Measurements from ENCODE around the gene MSLN.

MSLN gene

DNA sequence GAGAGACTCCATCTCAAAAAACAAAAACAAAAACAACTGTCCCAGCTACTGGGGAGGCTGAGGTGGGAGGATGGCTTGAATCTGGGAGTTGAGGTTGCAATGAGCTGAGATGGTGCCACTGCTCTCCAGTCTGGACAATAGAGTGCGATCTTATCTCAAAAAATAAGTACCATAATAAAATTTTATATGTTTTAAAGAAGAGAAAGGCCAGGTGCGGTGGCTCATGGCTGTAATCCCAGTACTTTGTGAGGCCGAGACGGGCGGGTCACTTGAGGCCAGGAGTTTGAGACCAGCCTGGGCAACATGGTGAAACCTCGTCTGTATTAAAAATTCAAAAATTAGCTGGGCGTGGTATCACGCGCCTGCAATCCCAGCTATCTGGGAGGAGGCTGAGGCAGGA lies 16.3 kb downstream of the MSLN start:
- no peak for DNase-seq (ENCODE audit: low read depth)

GRCh38 chr16:777826-778225 lies 17.3 kb downstream of the MSLN start:
- no peak for DNase-seq (ENCODE audit: low read depth)

DNA sequence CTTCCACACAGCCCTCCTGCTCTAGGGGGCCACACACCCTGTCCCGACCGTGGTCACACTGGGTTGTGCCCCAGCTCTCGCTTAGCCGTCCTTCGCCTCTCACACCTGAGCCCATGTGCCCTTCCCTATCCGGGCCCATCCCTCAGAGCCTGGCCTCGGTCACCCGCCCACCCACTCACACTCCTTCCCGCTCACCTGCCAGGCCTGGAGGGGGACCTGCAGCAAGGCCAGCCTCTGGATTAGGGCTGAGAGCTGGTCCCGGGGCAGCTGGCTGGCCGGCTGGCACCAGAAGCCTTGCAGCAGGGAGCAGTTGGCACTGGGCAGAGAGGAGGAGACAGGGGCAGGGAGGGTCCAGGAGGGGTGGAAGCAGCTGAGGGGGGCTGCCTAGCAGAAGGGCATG lies 17.9 kb downstream of the MSLN start:
- no peak for DNase-seq (ENCODE audit: low read depth)

DNA sequence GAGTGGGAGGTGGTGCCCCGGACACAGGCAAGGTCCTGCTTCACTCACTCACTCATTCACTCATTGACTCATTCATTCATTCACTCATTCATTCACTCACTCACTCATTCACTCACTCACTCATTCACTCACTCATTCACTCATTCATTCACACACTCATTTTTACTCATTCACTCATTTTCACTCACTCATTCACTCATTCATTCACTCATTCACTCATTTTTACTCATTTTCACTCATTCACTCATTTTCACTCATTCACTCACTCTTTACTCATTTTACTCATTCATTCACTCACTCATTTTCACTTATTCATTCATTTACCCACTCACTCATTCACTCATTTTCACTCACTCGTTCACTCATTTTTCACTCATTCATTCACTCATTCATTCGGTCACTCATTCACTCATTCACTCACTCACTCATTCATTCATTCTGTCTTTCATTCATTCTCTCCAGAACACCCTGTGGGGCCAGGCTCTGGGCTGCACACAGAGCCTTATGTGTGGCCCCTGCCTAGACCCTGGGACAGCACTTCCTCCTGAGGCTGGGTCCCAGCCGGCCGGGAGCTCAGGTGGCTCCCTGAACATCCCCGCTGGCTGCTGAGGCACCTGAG lies 18.5 kb downstream of the MSLN start:
- no peak for DNase-seq (ENCODE audit: low read depth)

DNA sequence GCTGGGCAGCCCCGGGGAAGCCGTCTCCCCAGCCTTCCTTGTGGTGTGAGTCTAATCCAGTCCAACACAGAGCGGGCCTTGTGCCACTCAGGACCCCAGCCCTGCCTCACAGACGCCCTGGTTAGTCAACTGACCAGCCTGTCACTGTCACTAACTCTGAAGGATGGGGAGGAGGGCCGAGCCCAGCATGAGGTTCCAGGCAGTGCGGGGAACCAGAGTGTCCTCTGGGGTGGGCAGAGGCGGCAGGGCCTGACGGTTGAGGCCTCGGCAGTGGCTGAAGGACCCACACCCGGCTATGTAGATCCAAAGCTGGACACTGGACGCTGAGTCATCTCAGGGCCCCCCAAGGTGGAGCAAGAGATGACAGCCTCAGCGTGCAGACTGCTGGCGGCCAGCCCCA lies 19.0 kb downstream of the MSLN start:
- DNase-seq (ENCODE audit: low read depth), result no peak

GRCh38 chr16:780296-780695 lies 19.8 kb downstream of the MSLN start:
- no peak for DNase-seq (ENCODE audit: low read depth)

DNA sequence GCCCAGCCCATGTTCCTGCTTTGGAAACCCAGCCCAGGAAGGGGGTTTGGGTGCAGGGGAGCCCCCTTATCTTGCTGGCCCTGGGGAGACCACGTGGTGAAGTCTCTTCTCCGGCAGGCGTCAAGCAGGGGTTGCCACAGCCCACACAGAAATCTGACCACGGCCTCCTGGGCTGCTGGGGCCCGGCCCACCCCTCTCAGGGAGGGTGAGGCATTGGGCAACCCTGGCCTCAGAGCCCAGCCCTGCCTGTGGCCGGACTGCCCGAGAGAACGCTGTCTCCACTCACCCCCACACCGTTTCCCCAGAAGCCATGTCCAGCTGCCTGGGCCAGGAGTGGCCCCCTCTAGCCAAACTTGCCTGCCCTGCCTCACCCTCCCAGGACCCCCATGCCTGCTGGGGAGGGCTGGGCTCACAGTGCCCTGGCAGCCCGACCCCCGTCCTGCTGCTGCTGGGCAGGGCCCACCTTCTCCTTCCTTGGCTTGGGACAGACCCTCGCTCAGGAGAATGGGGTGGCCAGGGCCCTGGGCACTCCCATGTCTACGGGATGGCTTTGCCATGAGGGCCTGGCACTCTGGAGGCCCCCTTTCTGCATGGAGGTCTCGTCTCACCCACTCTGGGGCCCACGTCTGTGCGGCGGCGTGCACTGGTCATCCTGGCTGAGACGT lies 20.9 kb downstream of the MSLN start:
- no peak for DNase-seq (ENCODE audit: low read depth)

DNA sequence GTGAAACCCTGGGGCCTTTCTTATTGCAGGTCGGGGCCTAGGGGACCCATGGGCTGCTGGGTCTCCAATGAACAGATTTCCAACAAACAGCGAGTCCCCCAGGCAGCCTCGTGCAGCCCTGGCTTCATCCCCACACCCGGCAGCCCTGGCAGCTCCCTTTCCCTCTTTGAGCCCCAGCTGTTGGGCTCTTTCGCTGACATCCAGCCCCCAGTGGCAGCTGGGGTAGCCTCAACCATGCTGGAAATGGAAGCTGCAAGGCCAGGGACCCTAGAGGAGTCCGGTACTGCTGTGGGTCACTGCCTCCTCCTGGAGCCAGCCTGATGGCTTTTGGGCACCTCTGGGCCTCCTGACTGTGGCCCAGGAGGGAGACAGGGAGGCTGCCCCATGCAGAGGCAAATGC lies 21.7 kb downstream of the MSLN start:
- DNase-seq (ENCODE audit: low read depth), result no peak

DNA sequence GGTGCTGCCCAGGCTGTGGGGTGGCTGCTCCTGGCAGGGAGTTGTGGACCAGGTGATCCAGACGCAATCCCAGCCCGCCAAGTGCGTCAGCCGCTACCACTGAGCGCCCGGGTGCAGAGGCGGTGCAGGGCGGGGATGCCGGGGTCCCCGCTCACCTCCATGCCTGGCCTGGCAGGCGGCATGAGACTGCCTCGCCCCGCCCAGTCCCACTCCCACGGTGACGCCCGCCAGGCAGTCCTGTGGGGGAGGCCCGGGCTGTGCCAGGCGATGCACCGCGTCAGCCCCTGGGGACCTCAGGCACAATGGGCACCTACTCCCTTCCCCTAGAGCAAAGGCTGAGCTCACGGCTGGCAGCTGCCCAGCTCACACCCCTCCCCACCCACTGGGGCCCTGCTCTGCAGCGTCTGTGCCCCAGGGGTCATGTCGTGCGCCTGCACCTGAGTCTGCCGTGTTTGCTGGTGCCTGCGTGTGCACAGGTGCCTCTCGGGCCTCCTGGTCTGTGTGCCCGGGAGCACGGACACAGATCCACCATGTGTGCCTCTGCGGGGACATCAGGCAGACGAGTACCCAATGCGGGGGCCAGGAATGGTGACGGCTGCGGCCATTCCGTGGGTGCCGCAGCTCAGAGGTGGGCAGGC lies 22.4 kb downstream of the MSLN start:
- DNase-seq (ENCODE audit: low read depth), result no peak

- DNase-seq (ENCODE audit: low read depth), result no peak
Measured at GRCh38 chr16:783404-784161, 23.0 kb downstream of the MSLN start.

- no peak for DNase-seq (ENCODE audit: low read depth)
Measured at GRCh38 chr16:784431-784830, 23.9 kb downstream of the MSLN start.

DNA sequence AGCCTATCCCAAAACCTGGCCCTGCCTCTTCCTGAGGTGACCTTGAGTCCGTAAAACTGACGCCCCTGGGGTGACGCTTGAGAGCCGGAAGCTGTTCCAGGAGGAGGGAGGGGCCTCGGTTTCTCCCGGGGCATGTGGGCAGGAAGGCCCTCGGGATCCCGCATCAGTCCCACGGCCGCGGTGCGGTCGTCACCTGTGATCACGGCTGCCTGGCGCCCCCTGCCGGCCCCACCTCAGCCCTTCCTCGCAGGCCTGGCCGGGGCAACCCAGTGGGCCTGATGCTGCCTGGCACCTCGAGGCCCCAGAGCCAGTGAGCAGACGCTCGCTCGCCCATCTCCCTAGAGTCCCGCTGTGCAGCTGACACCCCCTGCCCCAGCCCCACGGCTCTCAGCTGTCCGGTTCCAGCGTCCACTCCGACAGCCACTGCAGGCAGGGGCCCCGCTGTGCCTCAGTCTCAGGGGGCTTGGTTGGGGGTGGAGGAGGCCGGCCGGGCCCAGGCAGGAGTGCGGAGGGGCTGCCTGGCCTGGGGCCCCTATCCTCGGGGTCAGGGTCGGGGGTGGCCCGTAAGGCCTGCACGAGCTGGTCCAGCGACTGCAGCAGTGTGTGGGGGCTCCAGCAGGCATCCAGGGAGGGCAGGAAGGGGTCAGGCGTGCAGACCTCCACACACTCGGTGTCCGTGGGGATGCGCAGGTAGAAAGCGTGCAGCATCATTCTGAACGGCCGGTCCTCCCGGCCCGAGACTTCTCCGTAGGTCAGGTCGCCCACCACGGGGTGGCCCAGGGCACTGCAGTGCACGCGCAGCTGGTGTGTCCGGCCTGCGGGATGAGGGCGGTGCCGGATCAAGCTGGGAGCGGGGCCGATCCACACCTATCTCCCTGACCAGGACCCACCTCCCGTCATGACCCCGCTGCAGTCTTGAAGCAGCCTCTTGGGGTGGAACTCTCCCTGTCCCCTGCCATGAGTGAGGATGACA lies 25.3 kb downstream of the MSLN start:
- peak; percentile 12 for DNase-seq (ENCODE audit: low read depth)

DNA sequence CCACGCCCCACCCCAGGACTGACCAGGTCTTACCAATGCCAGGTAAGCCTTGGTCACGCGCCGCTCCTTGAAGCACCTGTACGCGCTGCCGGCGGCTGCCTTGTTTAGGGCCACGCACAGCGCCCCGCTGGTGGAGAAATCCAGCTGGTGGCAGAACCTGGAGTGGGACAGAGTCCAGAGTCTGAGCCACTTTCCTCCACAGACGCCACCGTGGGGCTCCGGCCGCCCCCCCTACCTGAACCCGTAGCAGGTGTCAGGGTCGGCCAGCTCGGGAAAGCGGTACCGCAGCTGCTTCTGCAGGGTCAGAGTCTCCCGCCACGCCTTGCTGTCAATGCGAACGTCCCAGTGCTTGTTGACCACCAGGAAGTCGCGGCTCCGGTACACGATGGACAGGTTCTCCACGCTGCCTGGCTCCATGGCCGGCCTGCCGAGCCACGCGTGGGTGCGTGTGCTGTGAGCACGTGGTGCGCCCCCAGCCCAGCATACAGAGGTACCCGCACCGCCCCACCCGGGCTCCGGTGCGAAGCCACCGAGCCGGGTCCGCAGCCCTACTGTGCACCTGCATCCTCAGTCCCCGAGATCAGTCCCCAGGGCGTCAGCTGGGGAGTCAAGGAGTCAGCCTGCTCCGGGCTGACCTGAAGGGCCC lies 26.9 kb downstream of the MSLN start:
- DNase-seq (ENCODE audit: low read depth), result no peak

DNA sequence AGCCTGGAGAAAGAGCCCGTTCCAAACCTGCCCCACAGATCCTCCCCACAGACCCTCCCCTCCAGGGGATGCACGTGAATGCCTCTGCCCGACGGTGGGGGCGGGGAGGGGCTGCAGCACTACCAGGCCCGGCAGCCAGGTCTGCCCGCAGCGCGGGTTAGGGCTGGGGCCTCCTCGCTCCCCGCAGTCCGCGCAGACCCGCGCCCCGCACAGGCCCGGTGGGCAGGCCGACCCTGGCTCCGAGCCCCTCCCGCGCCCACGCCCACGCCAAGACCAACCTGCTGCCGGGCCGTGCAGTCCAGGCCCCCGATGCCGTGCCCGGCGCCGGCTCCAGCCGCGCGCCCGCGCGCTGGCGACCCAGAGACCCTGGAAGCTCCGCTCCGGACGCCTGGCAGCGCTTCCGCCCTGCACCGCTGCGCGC lies 27.5 kb downstream of the MSLN start, which contains the start of gene RPUSD1:
RPUSD1 (minus strand) TSS at position 404 of the 421 bp plus-strand sequence. CDS start 644 bp downstream, outside the sequence.
- no peak for DNase-seq (ENCODE audit: low read depth)

DNA sequence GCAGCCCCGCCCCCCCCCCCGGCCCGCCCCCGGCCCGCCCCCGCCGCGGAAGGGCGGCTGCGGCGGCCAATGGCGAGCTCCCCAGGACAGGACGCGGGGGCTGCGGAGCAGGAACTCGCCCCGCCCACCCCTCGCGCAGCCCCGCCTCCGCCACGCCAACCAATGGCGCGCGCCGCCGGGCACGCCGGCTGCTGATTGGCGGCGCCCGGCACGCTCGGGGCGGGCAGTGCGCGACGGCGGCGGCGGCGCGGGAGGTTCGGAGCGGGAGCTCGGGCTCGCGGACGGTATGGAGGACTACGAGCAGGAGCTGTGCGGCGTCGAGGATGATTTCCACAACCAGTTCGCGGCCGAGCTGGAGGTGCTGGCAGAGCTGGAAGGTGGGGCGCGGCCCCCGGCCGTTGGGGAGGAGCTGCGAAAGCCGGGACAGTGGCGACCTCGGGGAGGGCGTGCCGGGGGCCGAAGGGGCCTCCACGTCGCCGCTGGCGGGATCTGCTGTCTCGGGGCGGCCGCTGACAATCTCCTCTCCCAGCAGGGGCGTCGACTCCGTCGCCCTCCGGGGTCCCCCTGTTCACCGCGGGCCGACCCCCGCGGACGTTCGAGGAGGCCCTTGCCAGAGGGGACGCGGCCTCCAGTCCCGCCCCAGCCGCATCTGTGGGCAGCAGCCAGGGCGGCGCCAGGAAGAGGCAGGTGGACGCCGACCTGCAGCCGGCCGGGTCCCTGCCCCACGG lies 28.0 kb downstream of the MSLN start, which contains the start of gene CHTF18:
CHTF18 (plus strand) TSS at position 222 of the 728 bp plus-strand sequence; CDS start at position 287, 65 bp downstream.
- peak; percentile 83 for DNase-seq (ENCODE audit: low read depth)

GRCh38 chr16:789191-789850 lies 28.8 kb downstream of the MSLN start:
- DNase-seq (ENCODE audit: low read depth), result no peak

DNA sequence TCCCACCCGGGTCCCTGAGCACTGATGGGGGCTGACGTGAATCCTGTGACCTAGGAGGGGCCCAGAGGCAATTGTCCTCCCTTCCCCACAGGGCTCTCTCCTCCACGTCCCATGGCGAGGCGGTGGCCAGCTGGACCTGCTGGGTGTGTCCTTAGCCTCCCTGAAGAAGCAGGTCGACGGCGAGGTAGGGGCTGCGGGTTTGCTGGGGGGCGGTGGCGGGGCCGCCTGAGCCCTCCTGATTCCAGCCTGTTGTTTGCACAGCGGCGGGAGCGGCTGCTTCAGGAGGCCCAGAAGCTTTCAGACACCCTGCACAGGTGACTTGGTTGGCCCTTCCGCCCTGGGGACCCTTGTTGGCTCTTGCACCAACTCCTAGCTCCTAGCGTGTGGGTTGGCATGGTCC lies 29.6 kb downstream of the MSLN start:
- no peak for DNase-seq (ENCODE audit: low read depth)

GRCh38 chr16:791131-791530 lies 30.6 kb downstream of the MSLN start:
- DNase-seq (ENCODE audit: low read depth), result no peak

- no peak for DNase-seq (ENCODE audit: low read depth)
Measured at GRCh38 chr16:792221-792995, 31.9 kb downstream of the MSLN start.
